ENCODE data around the gene WFS1.

DNA sequence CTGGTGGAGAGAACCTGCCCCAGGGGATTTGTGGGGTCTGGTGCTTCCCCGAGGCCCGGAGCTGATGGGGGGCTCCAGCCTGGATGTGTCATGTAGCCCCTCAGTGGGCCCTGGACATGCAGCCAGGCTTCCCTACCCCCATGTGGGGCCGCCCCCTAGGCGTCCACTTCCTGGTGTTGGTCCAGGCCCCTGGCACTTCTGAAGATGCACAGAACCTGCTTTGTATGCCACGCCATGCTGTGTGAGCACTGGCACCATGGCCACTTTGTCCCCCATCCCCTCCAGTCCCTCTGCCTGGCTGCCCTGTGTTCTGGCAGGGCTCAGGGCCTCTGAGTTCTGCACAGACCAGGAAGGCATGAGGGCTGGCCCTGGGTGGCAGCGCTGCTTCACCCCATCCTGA is 29.2 kb downstream of the WFS1 start:
- TF ChIP-seq POLR2A (IDR thresholded peaks at IDR 0.05; ENCODE audit: borderline replicate concordance, extremely low read depth, insufficient read depth, insufficient read length) (no peak), EZH2 (IDR thresholded peaks at IDR 0.05) (no peak), CBX3 (IDR thresholded peaks at IDR 0.05; ENCODE audit: low read depth) (no peak), POLR2AphosphoS5 (IDR thresholded peaks at IDR 0.05; ENCODE audit: low read depth, low read length) (no peak), YY1 (IDR thresholded peaks at IDR 0.05; ENCODE audit: extremely low read depth, insufficient replicate concordance, low read depth, low read length) (no peak), CEBPB (IDR thresholded peaks at IDR 0.05; ENCODE audit: low read depth) (no peak), TCF7L2 (IDR thresholded peaks at IDR 0.05; ENCODE audit: borderline replicate concordance, extremely low read depth, insufficient read depth, insufficient read length) (no peak)
- TF ChIP-seq, protein P1, sequence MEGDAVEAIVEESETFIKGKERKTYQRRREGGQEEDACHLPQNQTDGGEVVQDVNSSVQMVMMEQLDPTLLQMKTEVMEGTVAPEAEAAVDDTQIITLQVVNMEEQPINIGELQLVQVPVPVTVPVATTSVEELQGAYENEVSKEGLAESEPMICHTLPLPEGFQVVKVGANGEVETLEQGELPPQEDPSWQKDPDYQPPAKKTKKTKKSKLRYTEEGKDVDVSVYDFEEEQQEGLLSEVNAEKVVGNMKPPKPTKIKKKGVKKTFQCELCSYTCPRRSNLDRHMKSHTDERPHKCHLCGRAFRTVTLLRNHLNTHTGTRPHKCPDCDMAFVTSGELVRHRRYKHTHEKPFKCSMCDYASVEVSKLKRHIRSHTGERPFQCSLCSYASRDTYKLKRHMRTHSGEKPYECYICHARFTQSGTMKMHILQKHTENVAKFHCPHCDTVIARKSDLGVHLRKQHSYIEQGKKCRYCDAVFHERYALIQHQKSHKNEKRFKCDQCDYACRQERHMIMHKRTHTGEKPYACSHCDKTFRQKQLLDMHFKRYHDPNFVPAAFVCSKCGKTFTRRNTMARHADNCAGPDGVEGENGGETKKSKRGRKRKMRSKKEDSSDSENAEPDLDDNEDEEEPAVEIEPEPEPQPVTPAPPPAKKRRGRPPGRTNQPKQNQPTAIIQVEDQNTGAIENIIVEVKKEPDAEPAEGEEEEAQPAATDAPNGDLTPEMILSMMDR (IDR thresholded peaks at IDR 0.05 in 2 of 3, conservative IDR thresholded peaks at IDR 0.05 in 1 of 3; ENCODE audit: borderline replicate concordance in 1 of 3, insufficient read depth in 1 of 3, low read depth in 2 of 3, low read length in 2 of 3) = no peak
- TF ChIP-seq, protein P2, sequence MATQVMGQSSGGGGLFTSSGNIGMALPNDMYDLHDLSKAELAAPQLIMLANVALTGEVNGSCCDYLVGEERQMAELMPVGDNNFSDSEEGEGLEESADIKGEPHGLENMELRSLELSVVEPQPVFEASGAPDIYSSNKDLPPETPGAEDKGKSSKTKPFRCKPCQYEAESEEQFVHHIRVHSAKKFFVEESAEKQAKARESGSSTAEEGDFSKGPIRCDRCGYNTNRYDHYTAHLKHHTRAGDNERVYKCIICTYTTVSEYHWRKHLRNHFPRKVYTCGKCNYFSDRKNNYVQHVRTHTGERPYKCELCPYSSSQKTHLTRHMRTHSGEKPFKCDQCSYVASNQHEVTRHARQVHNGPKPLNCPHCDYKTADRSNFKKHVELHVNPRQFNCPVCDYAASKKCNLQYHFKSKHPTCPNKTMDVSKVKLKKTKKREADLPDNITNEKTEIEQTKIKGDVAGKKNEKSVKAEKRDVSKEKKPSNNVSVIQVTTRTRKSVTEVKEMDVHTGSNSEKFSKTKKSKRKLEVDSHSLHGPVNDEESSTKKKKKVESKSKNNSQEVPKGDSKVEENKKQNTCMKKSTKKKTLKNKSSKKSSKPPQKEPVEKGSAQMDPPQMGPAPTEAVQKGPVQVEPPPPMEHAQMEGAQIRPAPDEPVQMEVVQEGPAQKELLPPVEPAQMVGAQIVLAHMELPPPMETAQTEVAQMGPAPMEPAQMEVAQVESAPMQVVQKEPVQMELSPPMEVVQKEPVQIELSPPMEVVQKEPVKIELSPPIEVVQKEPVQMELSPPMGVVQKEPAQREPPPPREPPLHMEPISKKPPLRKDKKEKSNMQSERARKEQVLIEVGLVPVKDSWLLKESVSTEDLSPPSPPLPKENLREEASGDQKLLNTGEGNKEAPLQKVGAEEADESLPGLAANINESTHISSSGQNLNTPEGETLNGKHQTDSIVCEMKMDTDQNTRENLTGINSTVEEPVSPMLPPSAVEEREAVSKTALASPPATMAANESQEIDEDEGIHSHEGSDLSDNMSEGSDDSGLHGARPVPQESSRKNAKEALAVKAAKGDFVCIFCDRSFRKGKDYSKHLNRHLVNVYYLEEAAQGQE (IDR thresholded peaks at IDR 0.05; ENCODE audit: low read depth) = no peak

Data from HCT116 (cell line).